NCI-H2081 treated with DMSO at 0.1 percent for 48 hours (cell line): ENCODE results near the gene C10orf105.

Experiments used
- DNase-seq: peaks from one replicate; lab custom pipeline; 2025; lab: John Stamatoyannopoulos, UW

The C10orf105 gene

DNA sequence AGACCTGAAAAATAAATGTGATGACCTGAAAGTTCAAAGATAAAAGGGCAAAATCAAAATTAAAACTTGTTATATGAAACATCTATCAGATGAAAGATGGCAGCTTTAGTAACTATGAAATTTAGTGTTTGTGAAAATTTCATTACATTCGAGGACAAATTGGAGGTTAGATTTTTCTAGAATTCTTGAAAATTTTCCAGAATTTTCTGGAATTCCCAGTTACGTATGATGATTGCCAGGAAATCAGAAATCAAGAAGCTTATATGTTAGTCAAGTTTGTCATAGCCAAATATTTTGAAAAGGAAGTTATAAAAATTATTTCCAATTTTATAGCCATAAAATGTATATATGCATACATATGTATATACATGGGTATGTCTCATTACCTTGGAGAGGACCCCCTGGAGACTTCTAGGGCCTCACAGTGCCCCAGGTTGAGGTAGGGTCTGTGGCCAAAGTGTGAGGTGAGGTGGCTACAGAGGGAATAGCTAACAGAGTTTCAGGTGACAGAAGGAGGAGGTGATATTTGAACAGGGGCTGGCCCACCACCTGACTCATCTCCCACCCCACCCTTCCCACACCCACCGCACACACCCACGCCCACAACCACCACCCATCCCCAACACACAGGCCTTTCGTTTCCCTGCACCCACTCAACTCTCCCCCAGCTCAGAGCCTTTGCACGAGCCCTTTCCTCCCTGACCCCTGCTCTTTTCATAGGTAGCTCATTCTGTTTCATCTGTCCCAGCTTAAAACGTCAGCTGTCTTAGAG lies 21.5 kb downstream of the C10orf105 start:
- no peak for DNase-seq

DNA sequence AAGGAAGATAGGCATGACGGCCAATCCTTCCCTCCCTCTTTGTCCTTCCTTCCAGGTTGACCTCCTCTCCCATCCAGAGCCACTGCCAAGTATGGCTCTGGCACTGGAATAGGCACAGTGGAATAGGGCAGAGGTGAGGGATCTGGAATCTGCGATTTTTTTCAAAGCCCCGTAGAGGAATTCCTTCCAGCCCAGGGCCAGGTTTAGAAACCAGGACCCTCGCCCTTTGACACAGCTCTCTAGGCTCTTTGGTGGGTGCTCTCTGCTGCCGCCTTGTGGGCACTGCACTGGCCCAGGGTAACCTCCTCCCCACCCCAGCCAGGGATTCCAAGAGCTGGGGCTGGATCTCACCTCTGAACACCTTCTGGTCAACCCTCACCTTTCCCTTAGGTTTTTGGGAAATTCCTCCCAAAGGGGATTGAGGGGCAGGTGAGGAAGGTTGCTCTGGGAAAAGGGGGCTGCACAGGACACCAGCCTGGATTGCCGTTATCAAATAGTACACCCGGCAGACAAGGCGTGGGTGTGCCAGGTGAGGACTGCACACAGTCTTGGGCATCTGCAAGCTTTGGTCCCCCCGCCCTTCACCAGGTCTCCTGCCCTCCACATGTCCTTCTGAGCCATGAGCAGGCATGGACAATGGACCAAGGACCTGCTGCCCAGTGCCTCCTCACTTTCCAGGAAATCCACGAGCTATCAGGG lies 22.8 kb downstream of the C10orf105 start:
- DNase-seq = no peak

DNA sequence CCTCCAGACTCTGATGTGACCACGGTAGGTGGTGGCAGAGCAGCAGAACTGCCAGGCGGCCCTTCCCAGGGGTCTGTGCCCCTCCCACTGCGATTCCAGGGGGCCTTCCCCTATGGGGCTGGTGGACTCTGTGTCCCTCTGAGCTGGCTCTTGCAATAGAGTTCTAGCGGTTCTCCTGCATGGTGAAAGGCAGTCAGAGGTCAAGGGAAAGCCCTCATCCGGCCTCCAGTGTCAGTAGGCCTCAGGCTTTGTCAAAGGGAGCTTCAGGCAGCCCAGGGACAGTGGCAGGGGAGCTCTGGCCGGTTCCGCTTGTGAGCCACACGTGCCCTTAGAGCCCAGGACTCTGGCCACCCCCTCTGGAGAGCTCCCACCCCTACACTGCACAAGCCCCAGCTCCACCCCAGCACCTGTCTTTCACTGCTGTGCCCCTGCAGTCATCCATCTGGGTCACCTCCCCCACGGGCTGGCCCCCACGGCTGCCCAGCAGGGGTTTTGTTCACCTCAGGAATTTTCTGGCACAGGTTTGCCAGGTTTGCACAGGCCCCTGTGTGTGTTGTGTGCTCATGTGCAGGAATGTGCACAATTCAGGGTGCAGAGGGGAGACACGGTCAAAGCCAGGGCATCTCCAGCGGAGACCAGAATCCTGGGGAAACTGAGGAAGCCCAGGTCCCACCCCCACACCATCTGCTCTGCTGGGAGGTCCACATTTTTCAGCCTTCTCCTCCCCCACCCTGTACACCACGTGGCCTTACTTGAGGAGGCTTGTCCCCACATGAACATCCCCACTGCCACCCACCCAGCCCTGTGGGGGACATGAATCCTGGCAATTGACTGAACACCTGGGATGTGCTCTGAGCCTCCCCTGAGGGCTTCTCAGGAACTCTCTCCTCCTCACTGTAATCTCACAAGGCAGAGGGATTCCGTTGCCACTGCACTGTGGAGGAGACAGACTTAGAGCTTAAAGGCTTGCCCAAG lies 23.8 kb downstream of the C10orf105 start:
- no peak for DNase-seq

DNA sequence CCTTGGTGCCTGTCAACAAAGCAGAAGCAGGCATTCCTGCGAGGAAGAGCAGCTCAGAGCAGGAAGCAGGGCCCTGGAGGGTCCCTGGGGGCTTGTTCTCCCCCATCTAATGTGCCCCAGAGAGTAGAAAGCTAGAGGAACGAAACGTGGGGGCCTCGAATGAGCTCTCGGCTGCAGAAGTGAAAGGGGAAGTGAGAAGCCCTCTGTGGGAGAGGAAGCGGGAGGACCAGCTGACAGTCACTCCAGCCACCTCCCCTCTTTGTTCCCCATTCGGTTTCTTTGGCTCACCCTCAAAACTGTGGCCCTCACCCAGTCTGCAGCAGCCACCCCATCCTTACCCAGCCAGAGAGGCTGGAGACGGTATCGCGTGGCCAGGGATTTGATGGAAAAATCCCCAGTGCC lies 25.0 kb downstream of the C10orf105 start:
- DNase-seq = no peak

DNA sequence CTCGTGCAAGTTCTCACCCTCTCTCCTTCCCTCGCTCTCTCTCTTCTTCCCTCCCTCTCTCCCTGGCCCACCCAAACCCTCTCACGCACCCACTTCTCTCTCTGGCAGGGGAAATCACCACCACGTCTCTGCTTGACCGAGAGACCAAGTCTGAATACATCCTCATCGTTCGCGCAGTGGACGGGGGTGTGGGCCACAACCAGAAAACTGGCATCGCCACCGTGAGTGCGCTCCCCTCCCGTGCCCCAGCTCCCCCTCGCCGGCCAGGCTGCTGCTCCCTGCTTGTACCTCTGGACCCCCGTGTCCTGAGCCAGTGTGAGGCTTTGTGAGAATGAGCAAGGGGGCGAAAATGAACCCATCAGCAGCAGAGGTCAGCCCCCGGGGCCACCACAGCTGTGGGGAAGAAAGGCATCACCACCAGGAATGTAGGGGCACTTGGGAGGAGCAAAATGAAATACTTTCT lies 25.5 kb downstream of the C10orf105 start:
- DNase-seq = no peak

DNA sequence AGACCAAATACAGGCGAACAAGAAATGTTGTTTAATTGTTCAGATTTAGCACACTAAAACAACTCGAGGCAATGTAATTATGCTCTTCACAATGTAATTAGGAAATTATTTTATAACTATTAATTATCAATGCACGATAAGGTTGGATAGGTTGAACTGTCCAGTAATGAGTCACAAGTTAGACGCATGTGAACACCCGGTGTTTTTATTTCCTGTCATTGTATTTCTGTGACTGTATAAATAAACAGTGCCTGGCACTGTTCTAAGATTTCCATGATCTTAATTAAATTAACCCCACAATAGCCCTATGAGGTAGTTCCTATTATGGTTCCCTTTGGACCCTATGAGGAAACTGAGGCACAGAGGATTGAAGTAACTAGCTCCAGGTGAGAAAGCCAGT lies 26.2 kb downstream of the C10orf105 start:
- DNase-seq = no peak

DNA sequence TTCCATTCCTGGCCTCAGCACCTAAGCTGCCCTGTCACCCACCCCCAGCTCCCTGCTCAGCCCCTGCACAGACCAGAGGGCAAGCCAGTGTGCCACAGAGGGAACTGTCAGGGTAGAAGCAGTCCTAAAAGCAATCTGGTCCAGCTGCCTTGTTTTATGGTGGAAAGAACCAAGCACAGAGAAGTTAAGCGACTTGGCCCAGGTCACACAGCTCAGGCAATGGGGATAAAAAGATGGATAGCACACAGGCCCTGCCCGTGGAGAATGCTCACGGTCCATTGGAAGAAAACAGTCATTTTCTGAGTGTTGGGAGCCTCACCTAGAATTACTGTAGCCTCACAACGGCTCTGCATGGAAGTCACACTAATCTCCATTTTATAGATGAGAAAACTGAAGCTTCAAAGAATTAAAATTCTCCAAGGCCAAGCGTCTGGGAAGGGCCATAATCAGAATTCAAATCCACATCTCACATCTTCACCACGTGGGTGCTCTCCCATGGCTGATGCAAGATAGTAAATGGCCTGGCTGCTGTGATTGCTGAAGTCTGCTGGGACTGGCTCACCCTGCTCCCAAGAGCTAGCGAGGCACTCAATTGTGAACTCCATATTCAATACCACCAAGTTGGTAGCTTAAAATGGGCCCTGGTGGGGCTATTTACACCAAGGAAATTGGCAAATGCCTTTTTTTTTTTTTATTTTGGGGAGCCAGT lies 26.8 kb downstream of the C10orf105 start:
- no peak for DNase-seq

DNA sequence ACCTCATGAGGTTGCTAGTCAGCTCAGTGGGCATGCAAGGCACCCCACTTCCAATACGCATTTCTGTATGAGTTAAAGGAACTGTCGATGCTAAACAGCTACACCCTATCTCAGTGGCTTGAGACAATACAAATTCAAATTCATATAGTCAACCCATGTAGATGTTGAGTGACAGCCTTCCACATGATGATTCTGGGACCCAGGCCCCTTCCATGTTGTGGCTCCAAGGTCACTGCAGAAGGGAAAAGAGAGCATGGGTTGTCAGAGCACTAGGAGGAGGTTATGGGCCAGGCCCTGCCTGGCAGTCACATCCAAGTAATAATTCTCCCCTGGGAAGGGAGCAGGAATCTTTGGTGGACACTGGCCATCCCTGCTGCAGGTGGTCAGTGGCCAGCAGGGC lies 28.2 kb downstream of the C10orf105 start:
- DNase-seq = no peak

DNA sequence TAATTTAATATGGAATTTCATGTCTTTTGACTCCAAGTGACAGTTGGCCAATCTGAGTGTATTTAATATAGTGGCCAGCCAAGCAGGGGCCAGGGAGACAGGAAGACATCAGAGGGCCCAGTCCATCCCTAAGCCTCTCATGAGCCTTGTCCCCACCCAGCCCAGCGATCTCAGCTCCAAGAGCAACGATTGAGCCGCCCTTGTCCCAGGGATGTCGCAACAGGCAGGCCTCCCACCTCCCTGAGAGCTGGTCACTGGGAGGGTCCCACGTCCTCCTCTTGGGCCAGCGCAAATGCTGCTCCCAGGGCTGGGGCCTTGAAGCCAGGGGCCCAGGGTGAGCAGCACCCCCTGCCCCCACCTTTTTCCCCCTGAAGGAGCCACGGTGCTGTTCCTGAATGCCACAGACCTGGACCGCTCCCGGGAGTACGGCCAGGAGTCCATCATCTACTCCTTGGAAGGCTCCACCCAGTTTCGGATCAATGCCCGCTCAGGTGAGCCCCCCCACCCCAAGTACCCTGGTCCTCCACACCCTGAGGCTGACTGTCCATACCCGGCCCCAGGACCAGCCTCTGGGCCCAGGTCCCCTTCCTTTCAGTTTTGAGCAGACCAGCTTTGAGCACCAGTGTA lies 29.4 kb downstream of the C10orf105 start:
- no peak for DNase-seq

DNA sequence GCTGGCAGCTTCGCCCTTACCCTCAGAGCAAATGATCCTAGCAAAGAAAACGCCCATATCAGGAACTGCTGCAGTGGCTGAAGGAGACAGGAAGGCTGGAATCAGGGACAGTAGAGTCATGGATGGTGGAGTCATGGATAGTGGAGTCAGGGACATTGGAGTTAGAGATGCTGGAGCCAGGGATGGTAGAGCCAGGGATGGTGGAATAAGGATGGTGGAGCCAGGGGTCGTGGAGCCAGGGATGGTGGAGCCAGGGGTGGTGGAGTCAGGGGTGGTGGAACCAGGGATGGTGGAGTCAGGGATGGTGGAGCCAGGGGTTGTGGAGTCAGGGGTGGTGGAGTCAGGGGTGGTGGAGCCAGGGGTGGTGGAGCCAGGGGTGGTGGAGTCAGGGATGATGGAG lies 31.3 kb downstream of the C10orf105 start:
- DNase-seq = no peak

DNA sequence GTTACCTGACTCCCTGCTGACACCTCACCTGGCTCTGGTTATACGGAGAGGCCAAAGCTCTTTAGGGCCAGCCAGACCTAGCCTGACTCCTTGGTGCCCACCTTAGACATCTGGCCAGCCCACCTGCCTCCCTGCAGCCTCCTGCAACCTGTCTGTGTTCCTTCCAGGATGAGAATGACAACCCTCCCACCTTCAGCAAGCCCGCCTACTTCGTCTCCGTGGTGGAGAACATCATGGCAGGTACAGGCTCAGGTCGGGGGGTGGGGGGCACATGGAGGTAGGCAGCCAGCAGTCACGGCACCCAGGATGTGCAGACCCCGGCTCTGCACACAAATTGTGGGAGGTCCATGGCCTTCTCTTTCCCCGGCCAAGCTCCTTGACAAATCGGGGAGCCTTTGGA lies 32.1 kb downstream of the C10orf105 start:
- no peak for DNase-seq

DNA sequence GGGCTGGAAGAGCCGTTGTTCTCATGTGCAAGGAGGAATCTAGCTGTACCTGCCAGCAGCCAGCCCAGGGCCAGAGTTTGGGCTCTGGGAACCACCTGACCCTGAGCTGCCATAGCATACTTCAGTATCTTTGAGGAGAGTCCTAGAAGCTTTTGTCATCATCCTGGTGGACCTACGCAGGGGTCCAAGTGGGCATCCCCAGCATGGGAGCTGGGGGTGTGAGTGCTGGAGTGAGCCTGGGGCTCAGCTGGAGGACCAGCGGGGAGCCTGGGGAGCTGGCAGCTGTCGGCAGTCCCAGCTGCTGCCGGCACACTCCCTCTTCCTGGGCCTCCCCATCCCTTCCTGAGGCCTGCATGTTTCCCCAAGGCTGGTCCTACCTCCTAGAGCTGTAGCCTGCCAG lies 32.5 kb downstream of the C10orf105 start:
- DNase-seq = no peak

DNA sequence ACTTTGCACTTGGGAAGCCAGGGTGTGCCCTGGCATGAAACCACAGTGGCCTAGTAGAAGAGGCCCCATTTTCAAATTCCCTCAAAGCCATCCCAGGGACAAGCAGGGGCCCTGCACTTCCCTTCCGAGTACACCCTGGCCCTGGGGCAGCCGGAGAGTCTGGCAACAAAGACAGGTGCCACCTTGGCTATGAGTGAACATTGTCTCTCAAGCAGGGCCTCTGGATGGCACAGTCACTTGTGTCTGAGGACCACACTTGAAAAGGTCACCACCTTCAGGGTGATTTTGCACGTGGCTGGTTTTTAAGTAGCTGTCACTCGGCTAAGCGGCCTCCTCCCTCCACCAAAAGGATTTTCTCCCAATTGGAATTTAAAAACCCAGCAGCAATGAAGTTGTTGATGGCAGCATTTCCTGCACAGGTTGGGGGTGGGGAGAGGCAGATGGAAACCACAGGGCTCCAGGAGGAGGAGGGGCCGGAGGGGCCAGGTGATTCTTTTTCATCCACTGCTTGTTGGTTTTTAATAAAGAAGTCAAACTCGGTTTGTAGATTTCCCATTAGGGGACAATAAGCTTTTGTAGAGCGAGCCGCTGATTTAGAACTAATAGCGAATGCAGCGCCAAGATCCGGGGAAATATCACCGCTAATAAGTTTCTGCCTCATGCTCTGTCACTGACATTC lies 33.9 kb downstream of the C10orf105 start:
- no peak for DNase-seq

DNA sequence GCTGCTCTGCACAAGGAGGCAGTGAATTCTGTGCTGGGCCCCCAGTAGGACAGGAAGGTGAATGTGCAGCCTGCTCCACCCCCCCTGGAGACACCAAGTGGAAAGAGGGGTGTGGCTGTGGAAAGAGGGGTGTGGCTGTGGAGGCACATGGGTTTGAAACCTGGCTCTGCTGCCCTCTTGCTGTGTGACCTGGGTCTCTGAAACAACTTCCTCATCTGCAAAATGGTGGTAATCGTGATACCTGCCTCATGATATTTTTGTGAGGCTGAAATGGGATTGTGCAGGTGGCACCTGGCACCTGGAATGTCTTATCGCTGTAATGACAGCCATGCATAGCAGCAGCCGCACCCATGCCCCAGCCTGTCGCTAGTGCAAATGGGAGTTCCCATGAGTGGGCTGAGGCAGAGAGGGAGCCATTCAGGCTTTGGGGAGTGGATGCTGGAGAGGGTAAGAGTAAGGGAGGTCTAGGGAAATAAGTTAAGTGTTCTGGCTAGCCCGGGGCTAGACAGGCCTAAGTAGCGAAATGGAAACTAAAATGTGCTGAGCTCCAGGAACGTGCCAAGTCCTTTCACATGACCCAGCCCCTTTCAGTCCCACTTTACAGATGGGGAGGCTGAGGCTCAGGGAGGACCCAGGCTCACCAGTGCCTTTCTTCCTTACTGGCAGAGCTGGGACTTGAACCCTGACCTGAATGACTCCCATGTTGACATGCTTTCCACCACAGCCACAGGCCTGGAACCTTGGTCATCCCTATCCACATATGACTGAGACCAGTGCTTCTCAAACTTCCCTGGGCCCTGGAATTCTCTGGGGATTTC lies 35.0 kb downstream of the C10orf105 start:
- DNase-seq = no peak

DNA sequence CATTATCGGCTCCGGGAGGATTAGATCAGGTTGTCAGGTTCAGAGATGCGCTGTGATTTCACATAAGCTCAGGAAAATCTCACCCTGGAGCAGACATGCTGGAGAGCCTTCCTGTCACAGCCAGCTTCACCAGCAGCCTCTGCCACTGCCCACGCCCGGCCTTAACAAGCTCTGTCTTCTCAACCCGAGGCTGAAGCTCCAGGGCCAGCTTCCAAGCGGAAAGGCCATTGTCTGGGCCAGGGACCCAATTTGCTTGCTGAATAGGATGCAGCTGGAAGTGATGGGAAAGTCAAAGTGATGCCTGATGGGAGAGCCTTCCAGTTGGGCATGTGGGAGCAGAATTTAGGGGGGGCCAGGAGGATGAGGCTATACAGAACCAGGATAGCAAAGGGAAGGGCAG lies 36.3 kb downstream of the C10orf105 start:
- no peak for DNase-seq

DNA sequence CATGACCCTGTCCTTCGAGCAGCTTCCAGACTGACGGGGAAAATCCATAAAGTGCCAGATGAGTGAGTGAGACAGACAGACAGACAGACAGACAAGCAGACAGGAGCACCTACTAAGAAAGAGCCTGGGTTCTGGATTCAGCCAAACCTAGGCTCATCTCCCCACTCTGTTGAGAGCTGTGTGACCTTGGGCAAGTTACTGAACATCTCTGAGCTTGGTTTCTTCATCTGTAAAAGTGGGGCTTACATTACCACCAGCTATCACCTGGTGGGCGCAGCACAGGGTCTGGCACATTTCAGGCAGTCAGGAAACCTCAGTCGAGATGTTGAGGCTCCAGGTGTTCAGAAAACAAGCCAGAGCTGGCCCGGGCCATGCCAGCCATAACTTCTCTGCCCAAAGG lies 37.6 kb downstream of the C10orf105 start:
- DNase-seq = no peak

DNA sequence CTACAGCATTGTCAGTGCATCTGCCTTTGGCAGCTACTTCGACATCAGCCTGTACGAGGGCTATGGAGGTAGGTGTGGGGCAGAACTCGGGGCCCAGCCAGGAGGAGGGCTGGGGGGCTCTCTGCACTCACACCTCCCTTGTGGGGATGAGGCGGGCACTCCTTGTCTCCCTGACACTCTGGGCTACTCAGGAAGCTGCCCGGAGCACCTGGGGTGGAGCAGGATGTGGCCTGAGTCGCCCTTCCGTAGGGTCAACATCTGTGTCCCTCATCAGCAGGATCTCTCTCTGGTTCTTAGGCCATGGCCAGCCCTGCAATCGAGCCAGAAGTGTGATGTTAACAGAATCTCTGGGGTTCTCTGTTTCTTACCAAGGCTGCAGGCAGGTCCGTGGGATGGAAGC lies 40.2 kb downstream of the C10orf105 start:
- no peak for DNase-seq

DNA sequence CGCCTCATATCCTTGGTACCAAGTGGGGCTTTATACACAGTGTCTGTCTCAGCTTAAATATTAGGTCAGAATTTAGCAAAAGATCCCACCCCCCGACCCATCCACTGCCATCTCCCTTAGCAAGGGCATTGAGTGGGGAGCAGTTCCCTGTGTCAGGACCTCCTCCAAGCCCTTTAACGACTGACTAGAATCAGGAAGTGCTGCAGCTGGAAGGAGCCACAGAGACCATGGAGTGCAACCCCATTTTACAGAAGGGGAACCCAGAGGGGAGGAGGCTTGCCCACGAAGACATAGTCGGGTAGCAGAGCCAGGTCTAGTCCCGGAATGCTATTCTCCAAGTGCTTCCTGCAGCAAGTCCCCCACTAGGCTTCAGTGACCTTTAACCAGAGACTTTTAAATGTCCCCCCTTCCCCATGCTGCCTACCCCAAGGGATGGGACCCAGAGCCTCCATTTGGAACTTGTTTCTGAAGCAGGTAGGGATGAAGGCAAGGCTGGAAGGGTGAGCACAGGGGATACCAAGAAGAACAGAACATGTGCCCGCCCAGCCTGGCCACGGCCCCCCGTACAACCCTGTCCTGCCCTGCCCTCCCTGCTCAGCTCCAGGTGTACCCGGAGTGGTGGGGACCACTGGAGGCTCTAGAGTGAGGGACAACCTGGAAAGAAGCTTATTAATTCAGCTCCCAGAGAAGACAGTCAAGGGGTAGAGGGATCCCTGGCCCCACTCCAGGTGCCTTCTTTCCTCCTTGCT lies 41.3 kb downstream of the C10orf105 start:
- no peak for DNase-seq

DNA sequence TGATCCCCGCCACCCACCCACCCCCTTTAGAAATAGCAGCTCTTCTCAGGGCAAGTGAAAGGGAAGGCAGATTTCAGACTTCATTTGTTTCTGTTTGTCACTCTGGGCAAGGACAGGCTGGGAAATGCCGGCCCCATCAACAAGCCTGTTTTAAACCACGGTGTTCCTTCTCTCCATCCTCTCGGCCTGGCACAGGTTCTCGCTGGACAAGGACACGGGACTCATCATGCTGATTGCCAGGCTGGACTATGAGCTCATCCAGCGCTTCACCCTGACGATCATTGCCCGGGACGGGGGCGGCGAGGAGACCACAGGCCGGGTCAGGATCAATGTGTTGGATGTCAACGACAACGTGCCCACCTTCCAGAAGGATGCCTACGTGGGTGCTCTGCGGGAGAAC lies 42.3 kb downstream of the C10orf105 start:
- no peak for DNase-seq
